Mesodermal cell (in vitro differentiated cells): ENCODE results near the gene DLG2.

Experiments used
- H3K27ac ChIP-seq: 2 replicates; pipeline ENCODE4 v1.7.0; 2013; ENCODE audit warnings: mild to moderate bottlenecking, low read depth, low read length, moderate library complexity; ENCODE audit not compliant: severe bottlenecking
- H3K36me3 ChIP-seq: 2 replicates; pipeline ENCODE4 v1.7.1; 2013; ENCODE audit warnings: mild to moderate bottlenecking, low read length, moderate library complexity; ENCODE audit not compliant: control insufficient read depth, insufficient read depth
- H3K4me1 ChIP-seq: one replicate; pipeline ENCODE4 v1.7.1; 2013; ENCODE audit warnings: mild to moderate bottlenecking, low read length; ENCODE audit not compliant: insufficient read depth, control insufficient read depth, poor library complexity, severe bottlenecking
- H3K4me3 ChIP-seq: 2 replicates; pipeline ENCODE4 v1.7.0; 2013; ENCODE audit warnings: low read length, control low read depth, mild to moderate bottlenecking; ENCODE audit not compliant: insufficient read depth, poor library complexity, severe bottlenecking; ENCODE audit errors: extremely low read depth
- H3K9me3 ChIP-seq: 2 replicates; pipeline ENCODE4 v1.7.1; 2013; ENCODE audit warnings: mild to moderate bottlenecking, low read length, moderate library complexity; ENCODE audit not compliant: control insufficient read depth
- WGBS, 2 experiments: methylation state at CpG; one replicate each; pipeline ENCODE4 v1.1.5; 2013; ENCODE audit warnings: missing lambda C conversion rate in 2 of 2; ENCODE audit not compliant: insufficient coverage in 2 of 2; 5-methylcytosine and 5-hydroxymethylcytosine counted together

Gene DLG2

GRCh38 chr11:83918476-83918875, 1708.7 kb downstream of the DLG2 start:
- no peak overlapping the region for H3K4me3 ChIP-seq
- H3K27ac ChIP-seq = no peak overlapping the region
- 55 to 100% methylated on average over 1 to 3 of the region's 3 CpGs for WGBS, 2 experiments
- peaks cover 6% of the 10 kb centered on the region for H3K4me1 ChIP-seq
- no peaks in the 10 kb centered on the region for H3K36me3 ChIP-seq
- H3K9me3 ChIP-seq = no peaks in the 10 kb centered on the region

DNA sequence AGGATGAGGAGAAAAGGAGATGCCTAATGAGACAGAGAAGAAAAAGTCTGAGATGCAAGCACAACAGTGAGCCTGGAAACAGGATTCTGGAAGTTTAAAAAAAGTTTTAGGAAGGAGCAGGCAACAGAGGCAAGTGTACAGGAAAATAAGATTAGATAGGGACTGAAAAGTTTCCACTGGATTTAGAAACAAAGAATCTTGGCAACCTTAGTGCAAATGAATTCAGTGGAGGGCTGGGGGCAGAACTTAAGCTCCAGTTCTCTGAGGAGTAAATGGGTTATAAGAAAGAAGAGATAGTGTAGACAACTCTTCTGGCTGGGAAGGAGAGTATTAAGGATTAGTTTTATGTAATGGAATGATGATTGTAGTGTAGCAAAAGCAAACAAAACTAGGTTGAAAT, 1712.1 kb downstream of the DLG2 start:
- H3K36me3 ChIP-seq = no peaks in the 10 kb centered on the region
- H3K9me3 ChIP-seq = no peaks in the 10 kb centered on the region
- no peak overlapping the region for H3K27ac ChIP-seq
- no peak overlapping the region for H3K4me3 ChIP-seq
- H3K4me1 ChIP-seq = peaks cover 6% of the 10 kb centered on the region

- Histone ChIP-seq H3K4me1 (no peaks in the 10 kb centered on the region), H3K36me3 (no peaks in the 10 kb centered on the region), H3K27ac (no peak overlapping the region), H3K9me3 (no peaks in the 10 kb centered on the region), H3K4me3 (no peak overlapping the region)
- no CpG with 5 or more reads among the region's 5 CpGs for WGBS, 2 experiments
These were observed 1717.3 kb downstream of the DLG2 start for GRCh38 chr11:83909579-83910534.

GRCh38 chr11:83908298-83908856, 1718.8 kb downstream of the DLG2 start:
- Histone ChIP-seq H3K27ac (no peak overlapping the region), H3K4me3 (no peak overlapping the region), H3K4me1 (no peaks in the 10 kb centered on the region), H3K9me3 (no peaks in the 10 kb centered on the region), H3K36me3 (no peaks in the 10 kb centered on the region)
- WGBS, 2 experiments = 79 to 82% methylated on average over 4 to 6 of the region's 7 CpGs

DNA sequence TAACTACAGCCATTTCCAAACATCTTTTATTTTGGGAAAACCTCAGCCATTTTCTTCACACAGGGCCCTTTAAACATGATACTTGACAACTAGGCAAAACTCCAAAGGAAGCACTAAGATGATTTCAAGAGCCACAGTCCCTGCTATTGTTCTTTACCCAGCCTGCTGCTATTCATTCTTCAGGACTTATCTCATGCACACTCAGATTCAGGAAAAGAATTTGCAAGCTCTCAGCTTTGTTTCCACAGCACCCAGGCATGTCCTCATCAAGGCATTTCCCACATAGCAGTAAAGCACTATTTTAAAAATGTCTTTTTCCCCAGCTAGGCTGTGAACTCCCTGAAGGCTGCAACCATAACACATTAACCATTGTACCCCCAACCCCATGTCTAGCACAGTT, 1731.6 kb downstream of the DLG2 start:
- Histone ChIP-seq H3K36me3 (no peaks in the 10 kb centered on the region), H3K4me1 (peaks cover 4% of the 10 kb centered on the region), H3K4me3 (no peak overlapping the region), H3K9me3 (peaks cover 3% of the 10 kb centered on the region), H3K27ac (peak overlapping the region; percentile 54)

DNA sequence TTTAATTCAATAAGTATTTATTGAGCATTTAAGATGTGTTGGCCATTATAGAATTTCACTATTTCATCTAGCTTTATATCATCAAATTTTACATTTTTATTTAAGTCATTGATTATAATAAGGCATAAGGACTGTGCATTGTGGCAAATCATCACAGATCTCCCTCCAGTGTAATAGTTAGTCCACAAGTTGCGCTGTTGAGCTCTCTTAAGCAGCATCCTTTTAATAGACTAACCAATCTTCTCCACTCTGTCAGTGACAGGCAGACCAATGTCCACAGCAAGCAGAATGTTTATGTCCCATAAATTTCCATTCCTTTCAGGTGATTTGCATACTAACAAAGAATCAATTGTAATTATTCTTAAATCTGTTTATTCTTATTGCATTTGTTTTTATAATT, 1745.7 kb downstream of the DLG2 start:
- H3K9me3 ChIP-seq = no peaks in the 10 kb centered on the region
- no peaks in the 10 kb centered on the region for H3K4me1 ChIP-seq
- no peak overlapping the region for H3K4me3 ChIP-seq
- no peaks in the 10 kb centered on the region for H3K36me3 ChIP-seq
- 83 to 86% methylated on average over 1 of the region's 1 CpG for WGBS, 2 experiments
- H3K27ac ChIP-seq = no peak overlapping the region

DNA sequence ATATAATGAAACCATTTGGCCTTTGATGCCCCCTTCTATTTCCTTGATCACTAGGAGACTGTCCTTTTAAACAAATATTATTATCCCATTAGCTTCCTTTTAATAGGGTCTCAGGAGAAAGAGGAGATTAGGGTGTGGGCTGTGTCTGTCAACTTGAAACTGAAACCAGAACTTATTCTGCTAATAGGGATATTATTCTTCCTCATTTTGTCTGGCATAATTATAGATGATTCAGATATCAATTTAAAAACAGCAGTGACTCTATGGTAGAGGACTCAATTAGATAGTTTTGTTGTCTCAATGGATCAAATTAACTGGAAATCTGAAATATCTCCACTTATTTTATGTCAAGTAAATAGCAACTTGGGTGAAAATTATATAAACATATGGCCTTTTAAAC, 1756.1 kb downstream of the DLG2 start:
- Histone ChIP-seq H3K4me3 (no peak overlapping the region), H3K27ac (no peak overlapping the region), H3K9me3 (no peaks in the 10 kb centered on the region), H3K4me1 (peaks cover 2% of the 10 kb centered on the region), H3K36me3 (no peaks in the 10 kb centered on the region)

DNA sequence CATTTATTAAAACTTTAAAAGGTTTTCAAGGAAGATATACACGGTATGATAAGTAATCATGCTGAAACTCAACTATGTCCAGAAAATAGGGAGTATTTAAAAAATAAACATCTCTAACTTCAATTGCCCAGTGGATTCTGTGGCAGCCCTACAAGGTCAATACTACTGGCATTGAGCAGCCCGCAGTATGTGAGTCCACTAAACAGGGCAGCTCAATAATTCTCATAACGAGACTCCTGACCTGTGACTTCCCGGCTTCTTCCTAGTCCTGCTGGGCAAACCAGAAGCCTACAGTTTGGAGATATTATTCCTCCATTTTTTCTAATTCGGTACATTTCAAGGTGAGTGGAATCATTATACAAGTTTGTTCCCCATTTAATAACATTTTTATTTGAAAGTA, 1760.5 kb downstream of the DLG2 start:
- no peaks in the 10 kb centered on the region for H3K36me3 ChIP-seq
- H3K9me3 ChIP-seq = no peaks in the 10 kb centered on the region
- 95 to 97% methylated on average over 3 of the region's 5 CpGs for WGBS, 2 experiments
- no peak overlapping the region for H3K4me3 ChIP-seq
- peaks cover 19% of the 10 kb centered on the region for H3K4me1 ChIP-seq
- H3K27ac ChIP-seq = no peak overlapping the region

DNA sequence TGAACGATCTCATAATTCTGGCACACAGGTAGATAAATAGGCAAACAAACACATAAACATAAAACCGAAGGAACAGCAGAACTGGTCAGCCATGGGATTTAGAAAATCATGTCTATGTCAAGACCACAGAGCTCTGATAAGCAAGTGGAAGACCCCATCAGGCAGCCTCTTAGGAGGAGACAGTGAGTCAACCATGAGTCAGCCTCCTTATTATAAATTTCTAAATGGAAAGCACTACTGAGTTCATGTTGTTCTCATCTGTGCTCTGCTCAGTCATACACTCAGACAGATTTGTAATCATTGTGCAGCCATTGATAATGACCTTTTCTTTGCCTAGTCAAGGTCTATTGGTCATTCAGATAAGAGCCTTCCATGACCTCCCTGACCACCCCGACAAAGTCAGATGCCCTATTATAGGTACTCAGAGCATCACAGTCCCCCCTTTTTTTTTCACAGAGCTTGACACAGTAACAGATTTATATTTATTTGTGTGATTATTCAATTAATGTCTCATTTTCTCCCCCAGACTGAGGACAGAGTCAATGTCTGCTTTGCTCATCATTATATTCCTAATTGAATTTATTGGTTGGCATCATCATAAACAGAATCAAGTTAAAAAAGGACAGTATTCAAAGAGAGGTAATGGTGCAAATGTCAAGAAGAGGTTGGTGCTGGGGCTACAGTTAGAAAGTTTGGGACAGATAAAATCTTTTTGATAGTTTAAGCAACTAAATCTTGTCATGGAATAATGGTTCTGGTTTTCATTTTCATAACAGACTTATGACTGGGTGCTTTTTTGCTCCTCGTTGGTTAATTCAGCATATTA, 1761.3 kb downstream of the DLG2 start:
- no peaks in the 10 kb centered on the region for H3K9me3 ChIP-seq
- WGBS, 2 experiments = 83% methylated on average over 2 of the region's 4 CpGs; no CpG with 5 or more reads in 1 of the 2 experiments
- no peak overlapping the region for H3K4me3 ChIP-seq
- peak overlapping the region; percentile 24 for H3K27ac ChIP-seq
- H3K4me1 ChIP-seq = peaks cover 19% of the 10 kb centered on the region
- H3K36me3 ChIP-seq = no peaks in the 10 kb centered on the region

- Histone ChIP-seq H3K27ac (no peak overlapping the region), H3K4me1 (peaks cover 19% of the 10 kb centered on the region), H3K36me3 (no peaks in the 10 kb centered on the region), H3K4me3 (no peak overlapping the region), H3K9me3 (no peaks in the 10 kb centered on the region)
- 92% methylated on average over 2 of the region's 4 CpGs; no CpG with 5 or more reads in 1 of the 2 experiments for WGBS, 2 experiments
These were observed 1762.6 kb downstream of the DLG2 start for GRCh38 chr11:83864412-83865057.
